B cell (primary cell): ENCODE results near the gene RRAS.
A peak's percentile ranks its signal among the peaks of the same experiment; 100 is the strongest.

ENCODE experiments used
- CTCF ChIP-seq: fragments of 200-600 bp; IDR thresholded peaks from one replicate; pipeline ENCODE4 v1.8.0; 2022; ENCODE audit warnings: antibody characterized with exemption, mild to moderate bottlenecking
- EZH2 ChIP-seq: IDR thresholded peaks from 2 replicates; pipeline ENCODE4 v1.6.1; 2012; ENCODE audit warnings: borderline replicate concordance, low read depth, mild to moderate bottlenecking, moderate library complexity, low read length; ENCODE audit not compliant: insufficient read depth, poor library complexity, severe bottlenecking

GRCh38 chr19:49684251-49684982, 44.5 kb upstream of the RRAS start:
- no peak for TF ChIP-seq EZH2
- peak; percentile 64 for TF ChIP-seq CTCF
